Adipocyte (in vitro differentiated cells): ENCODE measurements around the gene SCN10A.

Experiments used
- DNase-seq: peaks from one replicate; pipeline ENCODE4 v3.0.0-alpha.2; 2015; ENCODE audit warnings: low read depth
- H3K27me3 ChIP-seq: replicated peaks from 2 replicates; pipeline ENCODE4 v1.7.0; 2013; ENCODE audit warnings: mild to moderate bottlenecking, low read length, moderate library complexity; ENCODE audit not compliant: control insufficient read depth, insufficient read depth
- H3K36me3 ChIP-seq: 2 replicates; pipeline ENCODE4 v1.7.0; 2013; ENCODE audit warnings: low read length, mild to moderate bottlenecking, moderate library complexity; ENCODE audit not compliant: control insufficient read depth, insufficient read depth, severe bottlenecking
- H3K4me1 ChIP-seq: 2 replicates; pipeline ENCODE4 v1.7.0; 2013; ENCODE audit warnings: mild to moderate bottlenecking, low read length, moderate library complexity; ENCODE audit not compliant: control insufficient read depth, insufficient read depth
- H3K4me3 ChIP-seq: 2 replicates; pipeline ENCODE4 v1.7.0; 2013; ENCODE audit warnings: mild to moderate bottlenecking, low read length, moderate library complexity
- H3K9ac ChIP-seq: 2 replicates; pipeline ENCODE4 v1.7.0; 2013; ENCODE audit warnings: mild to moderate bottlenecking, low read length, moderate library complexity
- H3K9me3 ChIP-seq: 2 replicates; pipeline ENCODE4 v1.7.0; 2013; ENCODE audit warnings: mild to moderate bottlenecking, low read length, moderate library complexity; ENCODE audit not compliant: control insufficient read depth

The SCN10A gene

GRCh38 chr3:38773528-38773927 lies 42.5 kb downstream of the SCN10A start:
- H3K9me3 ChIP-seq, result peaks cover 21% of the 10 kb centered on the region
- H3K36me3 ChIP-seq, result no peaks in the 10 kb centered on the region
- no peak overlapping the region for H3K4me3 ChIP-seq
- H3K27me3 ChIP-seq, result peaks cover 13% of the 10 kb centered on the region
- DNase-seq, result no peak
- no peak overlapping the region for H3K9ac ChIP-seq
- H3K4me1 ChIP-seq, result no peaks in the 10 kb centered on the region

- Histone ChIP-seq H3K27me3 (peaks cover 8% of the 10 kb centered on the region), H3K4me3 (no peak overlapping the region), H3K9ac (no peak overlapping the region), H3K4me1 (no peaks in the 10 kb centered on the region), H3K36me3 (no peaks in the 10 kb centered on the region), H3K9me3 (peaks cover 34% of the 10 kb centered on the region)
- no peak for DNase-seq
Observed at GRCh38 chr3:38763569-38763968, 52.4 kb downstream of the SCN10A start.

- no peak overlapping the region for H3K9ac ChIP-seq
- no peak for DNase-seq
- no peaks in the 10 kb centered on the region for H3K36me3 ChIP-seq
- H3K9me3 ChIP-seq, result peaks cover 9% of the 10 kb centered on the region
- H3K4me3 ChIP-seq, result no peak overlapping the region
- peaks cover 26% of the 10 kb centered on the region for H3K27me3 ChIP-seq
- H3K4me1 ChIP-seq, result no peaks in the 10 kb centered on the region
Observed at GRCh38 chr3:38758557-38758956, 57.5 kb downstream of the SCN10A start.

- no peak for DNase-seq
- peaks cover 29% of the 10 kb centered on the region for H3K27me3 ChIP-seq
- H3K36me3 ChIP-seq, result no peaks in the 10 kb centered on the region
- H3K9ac ChIP-seq, result no peak overlapping the region
- H3K4me1 ChIP-seq, result no peaks in the 10 kb centered on the region
- H3K9me3 ChIP-seq, result peaks cover 9% of the 10 kb centered on the region
- H3K4me3 ChIP-seq, result no peak overlapping the region
Observed at GRCh38 chr3:38757721-38758120, 58.3 kb downstream of the SCN10A start.

- no peak for DNase-seq
- Histone ChIP-seq H3K27me3 (peaks cover 29% of the 10 kb centered on the region), H3K4me1 (no peaks in the 10 kb centered on the region)
Observed at GRCh38 chr3:38756892-38757291, 59.1 kb downstream of the SCN10A start.

GRCh38 chr3:38755130-38755529 lies 60.9 kb downstream of the SCN10A start:
- Histone ChIP-seq H3K27me3 (peaks cover 29% of the 10 kb centered on the region), H3K36me3 (no peaks in the 10 kb centered on the region), H3K4me3 (no peak overlapping the region), H3K4me1 (no peaks in the 10 kb centered on the region), H3K9me3 (peaks cover 3% of the 10 kb centered on the region), H3K9ac (no peak overlapping the region)
- DNase-seq, result peak; percentile 18

More at GRCh38 chr3:38756892-38757291, 59.1 kb downstream of the SCN10A start:
- Histone ChIP-seq H3K4me3 (no peak overlapping the region), H3K36me3 (no peaks in the 10 kb centered on the region), H3K9ac (no peak overlapping the region), H3K9me3 (peaks cover 9% of the 10 kb centered on the region)

GRCh38 chr3:38746641-38747040 lies 69.4 kb downstream of the SCN10A start:
- Histone ChIP-seq H3K4me1 (no peaks in the 10 kb centered on the region), H3K36me3 (no peaks in the 10 kb centered on the region), H3K4me3 (no peak overlapping the region), H3K27me3 (peaks cover 25% of the 10 kb centered on the region), H3K9ac (no peak overlapping the region), H3K9me3 (no peaks in the 10 kb centered on the region)
- DNase-seq, result no peak

GRCh38 chr3:38743043-38743442 lies 73.0 kb downstream of the SCN10A start:
- Histone ChIP-seq H3K36me3 (no peaks in the 10 kb centered on the region), H3K27me3 (peaks cover 27% of the 10 kb centered on the region), H3K9me3 (no peaks in the 10 kb centered on the region), H3K4me1 (no peaks in the 10 kb centered on the region), H3K9ac (no peak overlapping the region), H3K4me3 (no peak overlapping the region)
- no peak for DNase-seq

GRCh38 chr3:38742550-38742949 lies 73.5 kb downstream of the SCN10A start:
- no peaks in the 10 kb centered on the region for H3K9me3 ChIP-seq
- H3K27me3 ChIP-seq, result peaks cover 28% of the 10 kb centered on the region
- no peaks in the 10 kb centered on the region for H3K36me3 ChIP-seq
- DNase-seq, result no peak
- H3K4me3 ChIP-seq, result no peak overlapping the region
- no peaks in the 10 kb centered on the region for H3K4me1 ChIP-seq
- no peak overlapping the region for H3K9ac ChIP-seq

GRCh38 chr3:38740537-38740936 lies 75.5 kb downstream of the SCN10A start:
- Histone ChIP-seq H3K9ac (no peak overlapping the region), H3K4me1 (no peaks in the 10 kb centered on the region), H3K27me3 (peaks cover 22% of the 10 kb centered on the region), H3K9me3 (no peaks in the 10 kb centered on the region), H3K4me3 (no peak overlapping the region), H3K36me3 (no peaks in the 10 kb centered on the region)
- no peak for DNase-seq

- H3K27me3 ChIP-seq, result peaks cover 22% of the 10 kb centered on the region
- no peak overlapping the region for H3K4me3 ChIP-seq
- H3K9me3 ChIP-seq, result no peaks in the 10 kb centered on the region
- H3K9ac ChIP-seq, result no peak overlapping the region
- no peak for DNase-seq
- no peaks in the 10 kb centered on the region for H3K36me3 ChIP-seq
- no peaks in the 10 kb centered on the region for H3K4me1 ChIP-seq
Observed at GRCh38 chr3:38739931-38740330, 76.1 kb downstream of the SCN10A start.

- no peak for DNase-seq
- H3K9ac ChIP-seq, result no peak overlapping the region
- H3K4me3 ChIP-seq, result no peak overlapping the region
- H3K9me3 ChIP-seq, result no peaks in the 10 kb centered on the region
- H3K36me3 ChIP-seq, result no peaks in the 10 kb centered on the region
- no peaks in the 10 kb centered on the region for H3K4me1 ChIP-seq
- H3K27me3 ChIP-seq, result peaks cover 22% of the 10 kb centered on the region
Observed at GRCh38 chr3:38739396-38739689, 76.7 kb downstream of the SCN10A start.
